ENCODE data around the gene DLGAP1. TPM values are rescaled to one million over a fixed set of nuclear protein-coding genes. Genes with fewer than 3 reads are reported as not detected.

DLGAP1 gene
- total and polyA plus RNA-seq, 2 of the 4 experiments (the other 2 are of a cell fraction): under 0.01 to 0.09 TPM

GRCh38 chr18:3520230-3521085 lies 934.6 kb downstream of the DLGAP1 start:
- in situ Hi-C loops (cut with MboI; ENCODE audit: low sequenced_read_pairs): no loop called here

More at GRCh38 chr18:3520230-3521085, 934.6 kb downstream of the DLGAP1 start:
- Histone ChIP-seq H4K5ac (ENCODE audit: low read depth, low read length) (no peak overlapping the region), H3K79me1 (ENCODE audit: low read depth in 1 of 2, low read length in 2 of 2) (no peaks in the 10 kb centered on the region), H3K18ac (ENCODE audit: low read depth, low read length) (no peak overlapping the region), H3K56ac (ENCODE audit: extremely low read depth, insufficient read depth, low read length) (no peak overlapping the region), H2AK9ac (replicated peaks; ENCODE audit: low read depth, low read length, poor library complexity) (no peak overlapping the region), H3K9me1 (ENCODE audit: insufficient read depth, low read length) (no peaks in the 10 kb centered on the region), H3K14ac (replicated peaks; ENCODE audit: low read depth, low read length) (no peak overlapping the region), H2BK20ac (ENCODE audit: low read depth, low read length) (no peak overlapping the region), H3K9me3 (ENCODE audit: control insufficient read depth, insufficient read depth, low read length) (peaks cover 3% of the 10 kb centered on the region; the same call in 1 of the 2 replicates), H4K8ac (ENCODE audit: low read depth in 2 of 2, low read length in 2 of 2) (no peak overlapping the region), H2AFZ (replicated peaks; ENCODE audit: low read length, poor library complexity) (no peak overlapping the region), H3K9ac (ENCODE audit: low read depth, low read length) (no peak overlapping the region), H3K4ac (ENCODE audit: low read depth, low read length) (no peak overlapping the region), H2BK15ac (ENCODE audit: low read depth, low read length) (no peak overlapping the region), H3K36me3 (ENCODE audit: control insufficient read depth, insufficient read depth, low read length) (no peaks in the 10 kb centered on the region), H2BK5ac (ENCODE audit: low read depth, low read length, poor library complexity, severe bottlenecking) (no peak overlapping the region), H2BK120ac (ENCODE audit: low read depth, low read length) (no peak overlapping the region), H4K91ac (ENCODE audit: insufficient read depth, low read depth, low read length) (no peak overlapping the region), H3K23ac (ENCODE audit: low read depth, low read length) (no peak overlapping the region), H3K27me3 (ENCODE audit: control insufficient read depth, insufficient read depth, low read length) (peaks cover 16% of the 10 kb centered on the region), H4K20me1 (ENCODE audit: insufficient read depth, low read length) (no peaks in the 10 kb centered on the region), H3K27ac (ENCODE audit: insufficient read depth, low read length) (no peak overlapping the region), H3K4me3 (ENCODE audit: insufficient read depth, low read depth, low read length) (no peak overlapping the region), H3K4me2 (ENCODE audit: low read depth, low read length) (no peak overlapping the region), H3K4me1 (ENCODE audit: control insufficient read depth, insufficient read depth, low read length) (no peaks in the 10 kb centered on the region), H2AK5ac (ENCODE audit: low read depth, low read length) (no peak overlapping the region)
- no peak for ATAC-seq (ENCODE audit: low read depth)
- intact Hi-C loops (cut with micrococcal nuclease): no loop called here
- no peak for TF ChIP-seq POLR2A (IDR thresholded peaks at IDR 0.05; ENCODE audit: low read depth, low read length)
- no peak for TF ChIP-seq MAFK (IDR thresholded peaks at IDR 0.05; ENCODE audit: low read depth, low read length)
- no peak for TF ChIP-seq BHLHE40 (IDR thresholded peaks at IDR 0.05; ENCODE audit: low read depth, low read length)
- no peak for TF ChIP-seq SMC3 (IDR thresholded peaks at IDR 0.05; ENCODE audit: low read depth, low read length)
- no peak for TF ChIP-seq CEBPB (IDR thresholded peaks at IDR 0.05; ENCODE audit: low read depth, low read length)
- TF ChIP-seq FOS (IDR thresholded peaks at IDR 0.05; ENCODE audit: low read depth, low read length): no peak
- 49% methylated on average over 5 of the region's 11 CpGs; no CpG with 5 or more reads in 1 of the 2 experiments for WGBS, 2 experiments (ENCODE audit: extremely low coverage in 2 of 2, insufficient read length in 1 of 2)
- CTCF ChIA-PET: no interaction called here
- POLR2A ChIA-PET (ENCODE audit: unreplicated experiment): no interaction called here
- no TSS peak for BruUV-seq (replicated peaks)
- no peak for DNase-seq
- dilution Hi-C loops (cut with HindIII; ENCODE audit: low sequenced_read_pairs, unreplicated experiment): no loop called here
